Measurements from ENCODE around the gene UPF2. TPM values are rescaled to one million over a fixed set of nuclear protein-coding genes. Genes with fewer than 3 reads are reported as not detected.
"Not testable (repeated sequence)": the region's sequence is repeated elsewhere in the genome, so short reads cannot be mapped to it uniquely, and the experiment has no call there.

UPF2 gene
- 17.9 and 18.2 TPM in 2 replicates for total RNA-seq (2014; rRNA removed; shearing (Covaris generic))

- peak; percentile 98 for DNase-seq (ENCODE audit: low spot score)
Observed at GRCh38 chr10:12042797-12043651, at the start of gene UPF2. TSS of gene UPF2 (minus strand) at chr10:12042809. CDS start at chr10:12035423, 7,386 bp downstream.

- no peak for DNase-seq (ENCODE audit: low spot score)
Observed at GRCh38 chr10:12091421-12091820, 48.8 kb upstream of the UPF2 start.

GRCh38 chr10:12088919-12089318 lies 46.3 kb upstream of the UPF2 start:
- DNase-seq (ENCODE audit: low spot score), result no peak

- DNase-seq (ENCODE audit: low spot score), result no peak
Observed at GRCh38 chr10:12081879-12082557, 39.4 kb upstream of the UPF2 start.

GRCh38 chr10:12081470-12081869 lies 38.9 kb upstream of the UPF2 start:
- no peak for DNase-seq (ENCODE audit: low spot score)

GRCh38 chr10:12077580-12078180 lies 35.1 kb upstream of the UPF2 start:
- no peak for DNase-seq (ENCODE audit: low spot score)

GRCh38 chr10:12073526-12073925 lies 30.9 kb upstream of the UPF2 start:
- no peak for DNase-seq (ENCODE audit: low spot score)

- DNase-seq (ENCODE audit: low spot score), result not testable (repeated sequence)
Observed at GRCh38 chr10:12071441-12071840, 28.8 kb upstream of the UPF2 start.

GRCh38 chr10:12068449-12069269 lies 26.1 kb upstream of the UPF2 start, which contains the start of gene DHTKD1:
TSS of gene DHTKD1 (plus strand) at chr10:12068954. CDS start at chr10:12069034, 80 bp downstream.
- DNase-seq (ENCODE audit: low spot score), result peak; percentile 98

- no peak for DNase-seq (ENCODE audit: low spot score)
Observed at GRCh38 chr10:12067336-12067735, 24.7 kb upstream of the UPF2 start.

GRCh38 chr10:12063483-12063818 lies 20.8 kb upstream of the UPF2 start:
- no peak for DNase-seq (ENCODE audit: low spot score)

GRCh38 chr10:12062754-12063482 lies 20.3 kb upstream of the UPF2 start:
- no peak for DNase-seq (ENCODE audit: low spot score)

- no peak for DNase-seq (ENCODE audit: low spot score)
Observed at GRCh38 chr10:12061124-12061523, 18.5 kb upstream of the UPF2 start.

- DNase-seq (ENCODE audit: low spot score), result no peak
Observed at GRCh38 chr10:12056748-12057147, 14.1 kb upstream of the UPF2 start.

GRCh38 chr10:12055732-12056131 lies 13.1 kb upstream of the UPF2 start:
- DNase-seq (ENCODE audit: low spot score), result no peak

- no peak for DNase-seq (ENCODE audit: low spot score)
Observed at GRCh38 chr10:12051241-12051640, 8.6 kb upstream of the UPF2 start.

- DNase-seq (ENCODE audit: low spot score), result no peak
Observed at GRCh38 chr10:12050528-12050927, 7.9 kb upstream of the UPF2 start.

GRCh38 chr10:12048547-12048946 lies 5.9 kb upstream of the UPF2 start:
- no peak for DNase-seq (ENCODE audit: low spot score)

- DNase-seq (ENCODE audit: low spot score), result no peak
Observed at GRCh38 chr10:12045596-12045995, 3.0 kb upstream of the UPF2 start.

GRCh38 chr10:12042409-12042796 lies 206 bp downstream of the UPF2 start:
- DNase-seq (ENCODE audit: low spot score), result no peak

All from HT-29 (cell line).